ENCODE measurements around the gene AFF3.

DNA sequence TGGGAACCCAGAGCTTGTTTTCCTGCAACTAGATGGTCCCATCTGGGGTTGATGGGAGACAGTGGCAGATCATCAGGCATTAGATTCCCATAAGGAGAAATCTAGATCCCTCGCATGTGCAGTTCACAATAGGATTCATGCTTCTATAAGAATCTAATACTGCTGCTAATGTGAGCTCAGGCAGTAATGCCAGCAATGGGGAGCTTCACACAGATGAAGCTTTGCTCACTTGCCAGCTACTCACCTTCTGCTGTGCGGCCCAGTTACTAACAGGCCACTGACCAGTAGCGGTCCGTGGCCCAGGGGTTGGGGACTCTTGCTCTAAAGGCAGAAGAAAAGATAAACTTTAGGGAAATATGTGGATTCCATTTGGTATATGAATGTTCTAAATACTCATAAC is 192.9 kb downstream of the AFF3 start:
- TF ChIP-seq RAD21 (IDR thresholded peaks at IDR 0.05 in 1 of 2, conservative IDR thresholded peaks at IDR 0.05 in 1 of 2; ENCODE audit: low read depth in 2 of 2, low read length in 2 of 2) (no peak), POLR2AphosphoS5 (IDR thresholded peaks at IDR 0.05; ENCODE audit: low read depth, low read length) (no peak), GTF2F1 (IDR thresholded peaks at IDR 0.05; ENCODE audit: borderline replicate concordance, low read depth, low read length) (no peak), EGR1 (IDR thresholded peaks at IDR 0.05; ENCODE audit: borderline replicate concordance, low read depth, low read length) (no peak), CTCF (IDR thresholded peaks at IDR 0.05; ENCODE audit: control extremely low read depth in 1 of 3, insufficient read depth in 1 of 3, low read depth in 1 of 3, low read length in 3 of 3) (no peak)
